CD1c-positive myeloid dendritic cell (primary cell): Measurements from ENCODE around the gene CNTN4.

Experiments used
- DNase-seq: peaks from one replicate; pipeline ENCODE4 v3.0.0-alpha.2; 2016; ENCODE audit errors: extremely low spot score

CNTN4 gene

GRCh38 chr3:3097958-3098357 is 999.3 kb downstream of the CNTN4 start:
- DNase-seq, result no peak

- no peak for DNase-seq
These were observed 1003.2 kb downstream of the CNTN4 start for GRCh38 chr3:3101660-3102458.

GRCh38 chr3:3102751-3103150 is 1004.1 kb downstream of the CNTN4 start:
- no peak for DNase-seq

- DNase-seq, result no peak
These were observed 1006.6 kb downstream of the CNTN4 start for GRCh38 chr3:3105246-3105645.

GRCh38 chr3:3105815-3106214 is 1007.1 kb downstream of the CNTN4 start:
- DNase-seq, result no peak

GRCh38 chr3:3107181-3107580 is 1008.5 kb downstream of the CNTN4 start:
- DNase-seq, result no peak
